ENCODE data around the gene ABHD6. TPM values are rescaled to one million over a fixed set of nuclear protein-coding genes. Genes with fewer than 3 reads are reported as not detected.

The ABHD6 gene
- total and polyA plus RNA-seq, 2 donors (not counting 3 experiments of a cell fraction or from before 2014, with no cell fraction given) = 5.8 to 7.5 TPM

GRCh38 chr3:58274027-58274614 is 36.5 kb downstream of the ABHD6 start:
- H3K4me1 ChIP-seq (ENCODE audit: control insufficient read depth, extremely low read depth, insufficient read depth, low read length) = peaks cover 19% of the 10 kb centered on the region
- no peaks in the 10 kb centered on the region for H3K9me1 ChIP-seq (replicated peaks; ENCODE audit: control insufficient read depth, extremely low read depth, insufficient read depth, low read length)
- H3K27ac ChIP-seq (ENCODE audit: insufficient read depth, low read depth, low read length) = no peak overlapping the region
- H3K9ac ChIP-seq (replicated peaks; ENCODE audit: extremely low read depth, insufficient read depth, low read length) = no peak overlapping the region
- TF ChIP-seq JUN (IDR thresholded peaks at IDR 0.05; ENCODE audit: borderline replicate concordance, insufficient read depth, insufficient read length, low read depth) (no peak), FOS (IDR thresholded peaks at IDR 0.05; ENCODE audit: borderline replicate concordance, insufficient read depth, low read length) (no peak), MAX (IDR thresholded peaks at IDR 0.05; ENCODE audit: insufficient read depth, insufficient read length) (no peak), POLR2AphosphoS5 (IDR thresholded peaks at IDR 0.05; ENCODE audit: insufficient read depth, low read depth, low read length) (no peak), CTCF (IDR thresholded peaks at IDR 0.05; ENCODE audit: extremely low read depth in 1 of 2, insufficient read depth in 1 of 2, low read depth in 1 of 2, low read length in 2 of 2) (no peak), MYC (IDR thresholded peaks at IDR 0.05; ENCODE audit: low read depth, low read length) (no peak), GATA2 (IDR thresholded peaks at IDR 0.05; ENCODE audit: insufficient read depth, insufficient read length, low read depth, low read length) (no peak), EZH2 (IDR thresholded peaks at IDR 0.05; ENCODE audit: borderline replicate concordance, low read depth, low read length, severe bottlenecking) (no peak), POLR2A (IDR thresholded peaks at IDR 0.05; ENCODE audit: low read depth, low read length) (no peak)
- no peaks in the 10 kb centered on the region for H4K20me1 ChIP-seq (replicated peaks; ENCODE audit: control insufficient read depth, extremely low read depth, insufficient read depth, low read length)
- BruUV-seq (replicated peaks) = no TSS peak
- no peak for DNase-seq (ENCODE audit: low read depth, low spot score)
- H3K9me3 ChIP-seq (replicated peaks; ENCODE audit: control insufficient read depth, insufficient read depth, low read length) = no peaks in the 10 kb centered on the region
- intact Hi-C loops (cut with micrococcal nuclease) (no loop called here), dilution Hi-C loops (cut with MboI; ENCODE audit: extremely low pct_ligation_motif_present, low sequenced_read_pairs) (no loop called here)
- FAIRE-seq = no peak
- POLR2A ChIA-PET = no interaction called here
- no peaks in the 10 kb centered on the region for H3K79me2 ChIP-seq (ENCODE audit: control insufficient read depth, insufficient read depth, low read length)
- CTCF ChIA-PET = interaction anchor here (0.9 kb wide), 1 partner anchor 56 kb away, joined by 3 read pairs; no protein-coding TSS in a partner anchor
- H3K36me3 ChIP-seq (ENCODE audit: control insufficient read depth in 2 of 2, extremely low read depth in 1 of 2, insufficient read depth in 2 of 2, low read length in 2 of 2) = peaks cover 0 to 3% of the 10 kb centered on the region in 2 experiments
- no peaks in the 10 kb centered on the region for H3K27me3 ChIP-seq (ENCODE audit: control insufficient read depth in 2 of 2, insufficient read depth in 2 of 2, low read length in 2 of 2)
- H3K4me3 ChIP-seq (replicated peaks in 1 of 3; ENCODE audit: insufficient read depth in 1 of 3, low read depth in 1 of 3, low read length in 3 of 3) = no peak overlapping the region
- H3K4me2 ChIP-seq (ENCODE audit: insufficient read depth, low read length) = no peak overlapping the region
- H2AFZ ChIP-seq (ENCODE audit: low read depth, low read length) = no peak overlapping the region
